Breast epithelium (tissue), 3 donors: ENCODE data around the gene BIRC6.

Source experiments
- POLR2A ChIP-seq: fragments of 450-650 bp; IDR thresholded peaks from one replicate; pipeline ENCODE4 v1.6.1; 2016; ENCODE audit warnings: antibody characterized with exemption, mild to moderate bottlenecking, moderate library complexity
- POLR2AphosphoS5 ChIP-seq, 3 donors: sonication (generic); formaldehyde crosslinking; IDR thresholded peaks; one replicate each; pipeline ENCODE4 v1.6.1; 2017; ENCODE audit warnings: antibody characterized with exemption in 3 of 3
- TF ChIP-seq, protein P1 (sequence below), 3 donors: fragments of 450-650 bp; IDR thresholded peaks; one replicate each; pipeline ENCODE4 v1.5.1; 2016 to 2017; ENCODE audit warnings: antibody characterized with exemption in 3 of 3, mild to moderate bottlenecking in 3 of 3, moderate library complexity in 3 of 3

DNA sequence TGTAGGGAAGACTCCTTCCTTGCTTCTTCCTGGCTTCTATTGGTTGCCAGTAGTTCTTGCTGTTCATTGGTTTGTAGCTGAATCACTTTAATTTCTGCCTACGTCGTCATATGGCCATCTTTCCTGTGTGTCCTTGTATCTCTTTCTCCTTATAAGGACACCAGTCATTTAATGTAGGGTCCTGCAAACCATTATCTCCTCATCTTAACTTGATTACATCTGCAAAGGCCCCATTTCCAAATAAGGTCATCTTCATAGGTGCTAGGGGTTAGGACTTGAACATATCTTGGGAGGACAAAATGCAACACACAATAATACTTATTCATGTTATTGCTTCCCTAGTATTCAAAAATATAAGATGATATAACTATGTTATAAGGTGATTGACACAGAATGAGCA lies 175.5 kb downstream of the BIRC6 start:
- TF ChIP-seq, protein P1, sequence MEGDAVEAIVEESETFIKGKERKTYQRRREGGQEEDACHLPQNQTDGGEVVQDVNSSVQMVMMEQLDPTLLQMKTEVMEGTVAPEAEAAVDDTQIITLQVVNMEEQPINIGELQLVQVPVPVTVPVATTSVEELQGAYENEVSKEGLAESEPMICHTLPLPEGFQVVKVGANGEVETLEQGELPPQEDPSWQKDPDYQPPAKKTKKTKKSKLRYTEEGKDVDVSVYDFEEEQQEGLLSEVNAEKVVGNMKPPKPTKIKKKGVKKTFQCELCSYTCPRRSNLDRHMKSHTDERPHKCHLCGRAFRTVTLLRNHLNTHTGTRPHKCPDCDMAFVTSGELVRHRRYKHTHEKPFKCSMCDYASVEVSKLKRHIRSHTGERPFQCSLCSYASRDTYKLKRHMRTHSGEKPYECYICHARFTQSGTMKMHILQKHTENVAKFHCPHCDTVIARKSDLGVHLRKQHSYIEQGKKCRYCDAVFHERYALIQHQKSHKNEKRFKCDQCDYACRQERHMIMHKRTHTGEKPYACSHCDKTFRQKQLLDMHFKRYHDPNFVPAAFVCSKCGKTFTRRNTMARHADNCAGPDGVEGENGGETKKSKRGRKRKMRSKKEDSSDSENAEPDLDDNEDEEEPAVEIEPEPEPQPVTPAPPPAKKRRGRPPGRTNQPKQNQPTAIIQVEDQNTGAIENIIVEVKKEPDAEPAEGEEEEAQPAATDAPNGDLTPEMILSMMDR (IDR thresholded peaks at IDR 0.05), result no peak
- TF ChIP-seq POLR2A, result no peak
- TF ChIP-seq POLR2AphosphoS5 (IDR thresholded peaks at IDR 0.05), result no peak
